AG04450 (cell line): ENCODE measurements around the gene ANTXR1. TPM values are rescaled to one million over a fixed set of nuclear protein-coding genes. Genes with fewer than 3 reads are reported as not detected.

Experiments used
- CTCF ChIA-PET: fragments of 300-600, 350-600 bp; formaldehyde crosslinking; extraction: SDS; loops from one replicate; lab custom pipeline; 2022; ENCODE audit warnings: antibody characterized with exemption, inconsistent platforms; lab: Charles Lee
- POLR2A ChIA-PET: fragments of 350-600 bp; formaldehyde crosslinking; extraction: SDS; loops from one replicate; lab custom pipeline; 2021; ENCODE audit warnings: antibody characterized with exemption, inconsistent platforms; lab: Yijun Ruan, JAX
- DNase-seq: peaks from one replicate; pipeline ENCODE4 v3.0.0-alpha.2; 2011; ENCODE audit warnings: low read depth, low spot score
- H3K27ac ChIP-seq: one replicate; pipeline ENCODE4 v1.5.1; 2012; ENCODE audit warnings: low read depth, low read length, control low read depth
- H3K27me3 ChIP-seq: one replicate; pipeline ENCODE4 v1.6.0; 2012; ENCODE audit warnings: low read length; ENCODE audit not compliant: control insufficient read depth, insufficient read depth
- H3K4me3 ChIP-seq: 2 replicates; pipeline ENCODE4 v1.5.1; 2011; ENCODE audit warnings: mild to moderate bottlenecking, low read depth, low read length, control low read depth
- H3K9me3 ChIP-seq: 2 replicates; pipeline ENCODE4 v1.5.1; 2012; ENCODE audit warnings: low read length; ENCODE audit not compliant: control insufficient read depth, insufficient read depth
- CTCF ChIP-seq: IDR thresholded peaks from 2 replicates; pipeline ENCODE4 v1.5.1; 2011; ENCODE audit warnings: low read depth, low read length, control low read depth, inconsistent platforms
- polyA plus RNA-seq: library from polyadenylated mRNA; depleted of rRNA; stranded (reverse); fragments of >200 nt; gene quantifications from 2 replicates; pipeline ENCODE4 v1.2.3, GENCODE V29; 2011

The ANTXR1 gene
- polyA plus RNA-seq, 1 experiment = 113 TPM

- ChIA-PET CTCF (interaction anchor here (0.6 to 1.2 kb wide), 2 partner anchors 33 to 260 kb away, joined by 3 read pairs; no protein-coding TSS in a partner anchor), POLR2A (no interaction called here)
- no peak for DNase-seq
- Histone ChIP-seq H3K27me3 (no peaks in the 10 kb centered on the region), H3K27ac (no peak overlapping the region), H3K9me3 (no peaks in the 10 kb centered on the region), H3K4me3 (no peak overlapping the region)
- no peak for TF ChIP-seq CTCF
Observed at GRCh38 chr2:68975844-68976243, 37.1 kb upstream of the ANTXR1 start.

GRCh38 chr2:68977453-68977852 is 35.5 kb upstream of the ANTXR1 start:
- no peak for TF ChIP-seq CTCF
- ChIA-PET CTCF (no interaction called here), POLR2A (no interaction called here)
- Histone ChIP-seq H3K27me3 (no peaks in the 10 kb centered on the region), H3K4me3 (no peak overlapping the region), H3K9me3 (no peaks in the 10 kb centered on the region), H3K27ac (no peak overlapping the region)
- no peak for DNase-seq

- no peak overlapping the region for H3K27ac ChIP-seq
- ChIA-PET POLR2A (no interaction called here), CTCF (no interaction called here)
- TF ChIP-seq CTCF = no peak
- no peak overlapping the region for H3K4me3 ChIP-seq
- no peaks in the 10 kb centered on the region for H3K27me3 ChIP-seq
- no peaks in the 10 kb centered on the region for H3K9me3 ChIP-seq
- DNase-seq = no peak
Observed at GRCh38 chr2:68978098-68978497, 34.9 kb upstream of the ANTXR1 start.

- H3K27me3 ChIP-seq = no peaks in the 10 kb centered on the region
- no peaks in the 10 kb centered on the region for H3K9me3 ChIP-seq
- H3K27ac ChIP-seq = no peak overlapping the region
- POLR2A ChIA-PET = no interaction called here
- H3K4me3 ChIP-seq = no peak overlapping the region
- no peak for DNase-seq
- CTCF ChIA-PET = no interaction called here
- no peak for TF ChIP-seq CTCF
Observed at GRCh38 chr2:68980956-68981355, 32.0 kb upstream of the ANTXR1 start.

GRCh38 chr2:68987021-68987503 is 25.9 kb upstream of the ANTXR1 start:
- CTCF ChIA-PET = no interaction called here
- H3K27ac ChIP-seq = no peak overlapping the region
- no peak for TF ChIP-seq CTCF
- POLR2A ChIA-PET = no interaction called here
- no peaks in the 10 kb centered on the region for H3K9me3 ChIP-seq
- DNase-seq = no peak
- H3K27me3 ChIP-seq = no peaks in the 10 kb centered on the region
- no peak overlapping the region for H3K4me3 ChIP-seq
